BJ (cell line): ENCODE measurements around the gene TNNT2. TPM values are rescaled to one million over a fixed set of nuclear protein-coding genes. Genes with fewer than 3 reads are reported as not detected.

Experiments used
- CTCF ChIA-PET: fragments of 350-600 bp; formaldehyde crosslinking; extraction: SDS; loops from one replicate; lab custom pipeline; 2021; ENCODE audit warnings: antibody characterized with exemption, inconsistent platforms; lab: Yijun Ruan, JAX
- POLR2A ChIA-PET: fragments of 300-600 bp; sonication (Branson Sonifier 250); formaldehyde crosslinking; extraction: SDS; loops from one replicate; lab custom pipeline; 2021; ENCODE audit warnings: antibody characterized with exemption; lab: Charles Lee
- DNase-seq: peaks from one replicate; pipeline ENCODE4 v3.0.0-alpha.2; 2011; ENCODE audit warnings: low read depth
- H3K27me3 ChIP-seq: 2 replicates; pipeline ENCODE4 v1.6.0; 2011; ENCODE audit warnings: low read length; ENCODE audit not compliant: control insufficient read depth, insufficient read depth
- H3K36me3 ChIP-seq: 2 replicates; pipeline ENCODE4 v1.5.1; 2011; ENCODE audit warnings: low read length; ENCODE audit not compliant: control insufficient read depth, insufficient read depth
- H3K4me3 ChIP-seq: 2 replicates; pipeline ENCODE4 v1.5.1; 2011; ENCODE audit warnings: low read depth, mild to moderate bottlenecking, control low read depth, low read length
- polyA plus RNA-seq: library from polyadenylated mRNA; depleted of rRNA; stranded (reverse); fragments of >200 nt; gene quantifications from 2 replicates; pipeline ENCODE4 v1.2.3, GENCODE V29; 2011; rRNA removed
- TF ChIP-seq, protein P1 (sequence below): IDR thresholded peaks from 2 replicates; pipeline ENCODE4 v1.5.1; 2011; ENCODE audit warnings: low read depth, mild to moderate bottlenecking, control low read depth, inconsistent platforms, low read length, moderate library complexity; ENCODE audit not compliant: insufficient read depth

TNNT2 gene
- polyA plus RNA-seq, 1 experiment, result not detected

DNA sequence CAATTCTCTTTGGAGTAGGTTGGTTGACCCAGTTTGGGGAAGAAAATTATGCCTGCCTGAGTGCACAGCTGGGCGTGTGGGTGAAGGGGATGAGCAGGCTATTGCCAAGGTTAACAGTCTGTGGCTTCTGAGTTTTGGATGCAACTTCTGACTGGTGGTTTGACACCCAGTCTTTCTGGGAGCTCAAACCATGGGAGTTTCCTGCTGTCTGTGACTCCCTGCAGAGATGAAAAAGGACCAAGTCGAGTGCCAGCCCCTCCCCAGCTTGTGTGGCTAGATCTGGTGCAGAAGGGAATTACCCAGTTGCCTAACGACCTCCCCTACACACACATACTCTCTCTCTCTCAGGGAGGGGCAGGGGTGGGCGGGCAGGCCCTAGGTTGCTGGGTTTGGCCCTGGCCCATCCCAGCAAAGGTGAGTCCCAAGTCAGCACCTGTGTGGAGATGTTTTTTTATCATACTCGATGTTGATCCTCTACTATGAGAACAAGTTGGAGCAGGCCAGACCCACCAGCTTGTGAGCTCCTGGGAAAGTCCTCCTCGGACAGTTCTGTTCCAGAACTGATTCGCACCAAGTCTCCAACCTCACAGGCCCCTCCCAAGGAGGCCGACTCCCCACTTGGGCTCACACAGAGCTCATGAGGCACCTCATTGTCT lies 66.0 kb downstream of the TNNT2 start:
- H3K27me3 ChIP-seq, result peaks cover 8% of the 10 kb centered on the region
- no peak for DNase-seq
- no peak overlapping the region for H3K4me3 ChIP-seq
- CTCF ChIA-PET, result no interaction called here
- TF ChIP-seq, protein P1, sequence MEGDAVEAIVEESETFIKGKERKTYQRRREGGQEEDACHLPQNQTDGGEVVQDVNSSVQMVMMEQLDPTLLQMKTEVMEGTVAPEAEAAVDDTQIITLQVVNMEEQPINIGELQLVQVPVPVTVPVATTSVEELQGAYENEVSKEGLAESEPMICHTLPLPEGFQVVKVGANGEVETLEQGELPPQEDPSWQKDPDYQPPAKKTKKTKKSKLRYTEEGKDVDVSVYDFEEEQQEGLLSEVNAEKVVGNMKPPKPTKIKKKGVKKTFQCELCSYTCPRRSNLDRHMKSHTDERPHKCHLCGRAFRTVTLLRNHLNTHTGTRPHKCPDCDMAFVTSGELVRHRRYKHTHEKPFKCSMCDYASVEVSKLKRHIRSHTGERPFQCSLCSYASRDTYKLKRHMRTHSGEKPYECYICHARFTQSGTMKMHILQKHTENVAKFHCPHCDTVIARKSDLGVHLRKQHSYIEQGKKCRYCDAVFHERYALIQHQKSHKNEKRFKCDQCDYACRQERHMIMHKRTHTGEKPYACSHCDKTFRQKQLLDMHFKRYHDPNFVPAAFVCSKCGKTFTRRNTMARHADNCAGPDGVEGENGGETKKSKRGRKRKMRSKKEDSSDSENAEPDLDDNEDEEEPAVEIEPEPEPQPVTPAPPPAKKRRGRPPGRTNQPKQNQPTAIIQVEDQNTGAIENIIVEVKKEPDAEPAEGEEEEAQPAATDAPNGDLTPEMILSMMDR, result no peak
- H3K36me3 ChIP-seq, result no peaks in the 10 kb centered on the region
- POLR2A ChIA-PET, result no interaction called here

DNA sequence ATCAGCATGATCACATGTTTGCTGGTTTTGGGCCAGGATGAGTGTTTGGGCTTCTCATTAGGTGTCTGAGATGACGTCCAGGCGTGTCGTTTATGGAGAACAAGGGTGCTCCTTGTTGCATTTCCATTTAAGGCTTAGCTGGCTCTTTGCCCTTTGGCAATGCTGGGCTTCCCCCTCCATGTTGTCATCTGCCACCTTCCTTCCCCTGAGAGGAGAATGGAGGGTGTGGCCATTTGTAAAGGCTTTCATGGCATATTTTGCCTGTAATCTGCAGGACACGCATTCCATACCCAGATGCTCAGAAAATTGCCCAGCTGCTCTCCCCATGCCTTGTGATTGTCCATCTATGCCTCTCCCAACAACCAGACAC lies 66.5 kb downstream of the TNNT2 start:
- no peak for DNase-seq
- POLR2A ChIA-PET, result no interaction called here
- H3K27me3 ChIP-seq, result peaks cover 5% of the 10 kb centered on the region

DNA sequence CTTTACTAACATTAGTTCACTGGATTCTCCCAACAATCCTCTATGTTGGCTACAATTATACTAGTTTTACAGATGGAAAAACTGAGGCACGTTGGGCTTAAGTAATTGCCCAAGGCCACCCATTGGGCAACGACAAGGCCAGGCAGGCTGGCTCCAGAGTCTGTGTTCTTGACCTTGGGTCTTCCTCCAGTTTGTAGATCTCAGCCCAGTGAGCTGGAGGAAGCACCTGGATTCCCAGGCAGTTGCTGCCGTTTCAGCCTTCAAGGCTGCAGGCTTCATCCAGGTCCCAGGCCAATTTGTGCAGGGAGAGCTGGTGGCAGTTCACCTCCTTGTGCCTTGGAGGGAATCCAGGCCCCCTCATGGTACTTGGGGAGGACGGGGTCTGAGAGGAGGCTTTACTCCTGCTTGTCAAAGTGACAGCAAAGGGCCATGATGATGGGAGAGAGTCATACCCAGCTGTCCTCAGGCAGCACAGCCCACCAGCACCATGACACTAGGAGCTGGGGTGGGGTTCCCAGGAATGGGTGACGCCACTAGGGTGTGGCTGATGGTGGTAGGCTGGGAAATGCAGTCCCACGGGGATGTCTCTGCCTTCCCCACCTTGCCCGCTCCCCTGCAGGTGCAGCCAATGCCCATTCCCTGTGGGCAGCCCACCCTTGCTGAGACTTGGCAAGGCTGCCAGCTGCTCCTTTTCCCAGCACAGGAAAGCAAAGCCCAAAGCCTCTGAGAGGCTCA lies 67.1 kb downstream of the TNNT2 start:
- ChIA-PET POLR2A (no interaction called here), CTCF (no interaction called here)
- no peak for DNase-seq
- Histone ChIP-seq H3K27me3 (peaks cover 5% of the 10 kb centered on the region), H3K36me3 (no peaks in the 10 kb centered on the region), H3K4me3 (no peak overlapping the region)
- TF ChIP-seq, protein P1, result no peak

More for the DNA sequence above, 66.5 kb downstream of the TNNT2 start:
- Histone ChIP-seq H3K4me3 (no peak overlapping the region), H3K36me3 (no peaks in the 10 kb centered on the region)
- TF ChIP-seq, protein P1, result no peak
- CTCF ChIA-PET, result no interaction called here

DNA sequence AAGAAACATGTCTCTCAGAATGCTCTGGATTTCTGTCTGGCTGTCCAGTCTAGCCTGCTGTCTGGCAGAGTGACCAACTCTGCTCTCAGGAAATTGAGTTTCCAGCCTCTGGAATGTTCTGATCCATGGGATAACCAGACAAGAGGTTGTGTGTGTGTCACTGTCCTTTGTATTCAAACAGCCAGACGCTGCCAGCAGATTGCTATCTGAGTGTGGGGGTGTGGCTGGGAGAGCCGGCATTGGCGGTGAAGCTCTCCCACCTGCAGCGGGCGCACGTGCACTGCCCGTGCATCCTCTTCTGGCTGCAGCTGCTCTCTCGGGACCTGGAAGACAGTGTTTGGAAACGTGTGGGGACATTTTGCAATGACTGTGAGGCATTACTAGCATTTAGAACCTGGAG lies 68.1 kb downstream of the TNNT2 start:
- POLR2A ChIA-PET, result no interaction called here
- Histone ChIP-seq H3K27me3 (peaks cover 3% of the 10 kb centered on the region), H3K4me3 (no peak overlapping the region), H3K36me3 (no peaks in the 10 kb centered on the region)
- no peak for DNase-seq
- CTCF ChIA-PET, result interaction anchor here (1.1 to 1.3 kb wide), 2 partner anchors 38 to 98 kb away, joined by 3 to 4 read pairs; no protein-coding TSS in a partner anchor
- TF ChIP-seq, protein P1, result 0 out of 2 replicates have a peak, but pooled peaks have one; percentile 4

Other genes with a start within 250 kb of the TNNT2 start
- 121 and 171 TPM in 2 replicates for gene TMEM9, start 223.2 kb downstream of the TNNT2 start, polyA plus RNA-seq
- gene IGFN1, start 186.9 kb downstream of the TNNT2 start, polyA plus RNA-seq, result not detected in 2 replicates
- 0.05 TPM in 2 replicates for gene PKP1, start 94.2 kb downstream of the TNNT2 start, polyA plus RNA-seq
- not detected in 2 replicates for gene LAD1, start 21.6 kb upstream of the TNNT2 start, polyA plus RNA-seq
- gene TNNI1, start 44.0 kb upstream of the TNNT2 start, polyA plus RNA-seq, result 0.17 TPM in 1 of 2 replicates, not detected in the other
- 87.3 and 130 TPM in 2 replicates for gene PHLDA3, start 91.5 kb upstream of the TNNT2 start, polyA plus RNA-seq
- 720 and 957 TPM in 2 replicates for gene CSRP1, start 129.4 kb upstream of the TNNT2 start, polyA plus RNA-seq
- 15.6 and 21.6 TPM in 2 replicates for gene NAV1, start 161.4 kb upstream of the TNNT2 start, polyA plus RNA-seq